ENCODE measurements around the gene SPEM1. TPM values are rescaled to one million over a fixed set of nuclear protein-coding genes. Genes with fewer than 3 reads are reported as not detected.

The SPEM1 gene
- total and polyA plus RNA-seq, 8 donors, result 0.20 TPM; not detected in 7

DNA sequence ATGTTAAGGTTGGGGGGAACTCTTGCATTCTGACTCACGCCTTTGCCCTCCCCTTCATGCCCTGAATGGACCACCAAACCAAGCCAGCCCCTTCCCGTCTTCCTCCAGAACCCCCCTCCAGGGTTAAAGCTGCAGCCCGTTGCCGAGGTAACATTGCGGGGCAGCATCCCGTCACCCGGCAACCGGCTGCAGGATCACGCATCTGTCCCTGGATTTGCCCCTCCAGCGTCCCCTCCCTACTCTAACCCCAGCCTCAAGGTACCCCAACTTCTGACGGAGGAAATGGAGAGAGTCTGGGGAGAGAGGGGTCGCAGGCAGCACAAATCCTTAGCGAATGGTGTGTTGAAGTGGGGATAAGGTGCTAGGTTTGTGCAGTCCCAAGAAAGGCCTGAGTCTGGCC is 13.0 kb upstream of the SPEM1 start:
- Histone ChIP-seq H3K27me3 (peaks cover 0 to 13% (median 0%) of the 10 kb centered on the region in 3 donors), H3K27ac (no peak overlapping the region), H3K9me3 (no peaks in the 10 kb centered on the region), H3K4me3 (no peak overlapping the region), H3K36me3 (peaks cover 0 to 25% (median 19%) of the 10 kb centered on the region in 4 donors), H3K4me1 (peaks cover 30 to 38% (median 33%) of the 10 kb centered on the region in 4 donors)
- WGBS, 5 donors, result 79 to 90% (median 81%) methylated on average over 13 of the region's 13 CpGs
- TF ChIP-seq EP300 (IDR thresholded peaks at IDR 0.05), result no peak
- TF ChIP-seq POLR2AphosphoS5 (IDR thresholded peaks at IDR 0.05), result no peak
- TF ChIP-seq POLR2A (IDR thresholded peaks at IDR 0.05), result no peak
- TF ChIP-seq, protein P1, sequence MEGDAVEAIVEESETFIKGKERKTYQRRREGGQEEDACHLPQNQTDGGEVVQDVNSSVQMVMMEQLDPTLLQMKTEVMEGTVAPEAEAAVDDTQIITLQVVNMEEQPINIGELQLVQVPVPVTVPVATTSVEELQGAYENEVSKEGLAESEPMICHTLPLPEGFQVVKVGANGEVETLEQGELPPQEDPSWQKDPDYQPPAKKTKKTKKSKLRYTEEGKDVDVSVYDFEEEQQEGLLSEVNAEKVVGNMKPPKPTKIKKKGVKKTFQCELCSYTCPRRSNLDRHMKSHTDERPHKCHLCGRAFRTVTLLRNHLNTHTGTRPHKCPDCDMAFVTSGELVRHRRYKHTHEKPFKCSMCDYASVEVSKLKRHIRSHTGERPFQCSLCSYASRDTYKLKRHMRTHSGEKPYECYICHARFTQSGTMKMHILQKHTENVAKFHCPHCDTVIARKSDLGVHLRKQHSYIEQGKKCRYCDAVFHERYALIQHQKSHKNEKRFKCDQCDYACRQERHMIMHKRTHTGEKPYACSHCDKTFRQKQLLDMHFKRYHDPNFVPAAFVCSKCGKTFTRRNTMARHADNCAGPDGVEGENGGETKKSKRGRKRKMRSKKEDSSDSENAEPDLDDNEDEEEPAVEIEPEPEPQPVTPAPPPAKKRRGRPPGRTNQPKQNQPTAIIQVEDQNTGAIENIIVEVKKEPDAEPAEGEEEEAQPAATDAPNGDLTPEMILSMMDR (IDR thresholded peaks at IDR 0.05), result no peak
- DNase-seq, result no peak
- intact Hi-C loops (cut with DNase I; ENCODE audit: low total_unique reads), result no loop called here

DNA sequence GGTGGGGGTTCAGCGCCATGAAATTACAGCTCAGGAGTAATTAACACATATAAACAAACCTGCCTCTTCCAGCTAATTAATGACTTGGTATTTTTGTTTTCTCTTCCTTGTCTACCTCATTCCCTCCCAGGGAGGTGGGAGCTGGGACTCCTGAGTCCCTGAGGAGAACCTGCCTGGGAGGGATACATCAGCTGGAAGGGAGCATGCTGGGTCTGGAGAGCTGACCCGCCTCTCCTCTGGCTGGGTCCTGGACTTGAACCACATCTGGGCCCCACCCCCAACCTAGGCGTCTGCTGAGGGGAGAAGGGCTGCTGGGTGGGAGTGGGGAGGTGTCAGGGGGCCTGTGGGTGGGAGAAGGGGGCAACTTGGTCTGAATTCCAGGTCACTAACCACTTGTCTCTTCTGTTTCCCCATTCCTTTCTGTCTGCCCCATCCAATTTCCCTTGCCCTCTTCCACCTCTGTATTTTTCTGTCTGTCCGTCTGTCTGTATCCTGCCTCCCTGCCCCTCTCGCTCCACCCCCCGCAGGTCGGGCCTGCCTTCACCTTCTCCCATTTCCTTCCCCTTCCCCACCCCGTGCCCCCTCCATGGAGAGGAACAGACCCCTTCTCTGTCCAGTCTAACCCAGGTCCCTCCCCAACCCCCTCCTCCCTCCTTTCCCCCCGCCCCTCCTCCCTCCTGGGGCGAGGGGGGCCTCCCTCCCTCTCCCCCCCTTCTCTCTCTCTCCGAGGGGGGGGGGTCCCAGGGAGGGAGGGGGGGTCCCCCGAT is 12.5 kb upstream of the SPEM1 start, which contains the start of gene NLGN2:
Gene NLGN2 (plus strand): TSS at position 361 of the 767 bp plus-strand sequence. CDS start 411 bp downstream, outside the sequence.
- WGBS, 5 donors, result 39 to 63% (median 45%) methylated on average over 8 to 11 of the region's 12 CpGs
- peaks cover 0 to 13% (median 0%) of the 10 kb centered on the region in 3 donors for H3K27me3 ChIP-seq
- peaks cover 0 to 25% (median 19%) of the 10 kb centered on the region in 4 donors for H3K36me3 ChIP-seq
- no peak for TF ChIP-seq EP300 (IDR thresholded peaks at IDR 0.05)
- no peak for TF ChIP-seq POLR2AphosphoS5 (IDR thresholded peaks at IDR 0.05)
- TF ChIP-seq POLR2A (IDR thresholded peaks at IDR 0.05), result no peak
- TF ChIP-seq, protein P1 (IDR thresholded peaks at IDR 0.05), result no peak
- intact Hi-C loops (cut with DNase I; ENCODE audit: low total_unique reads), result no loop called here
- H3K4me1 ChIP-seq, result peaks cover 25 to 32% (median 27%) of the 10 kb centered on the region in 4 donors
- H3K9me3 ChIP-seq, result no peaks in the 10 kb centered on the region
- H3K27ac ChIP-seq, result no peak within 1 kb of the TSS
- peak within 1 kb of the TSS in 1 of 4 donors; percentile 6 for H3K4me3 ChIP-seq
- DNase-seq, result no peak

DNA sequence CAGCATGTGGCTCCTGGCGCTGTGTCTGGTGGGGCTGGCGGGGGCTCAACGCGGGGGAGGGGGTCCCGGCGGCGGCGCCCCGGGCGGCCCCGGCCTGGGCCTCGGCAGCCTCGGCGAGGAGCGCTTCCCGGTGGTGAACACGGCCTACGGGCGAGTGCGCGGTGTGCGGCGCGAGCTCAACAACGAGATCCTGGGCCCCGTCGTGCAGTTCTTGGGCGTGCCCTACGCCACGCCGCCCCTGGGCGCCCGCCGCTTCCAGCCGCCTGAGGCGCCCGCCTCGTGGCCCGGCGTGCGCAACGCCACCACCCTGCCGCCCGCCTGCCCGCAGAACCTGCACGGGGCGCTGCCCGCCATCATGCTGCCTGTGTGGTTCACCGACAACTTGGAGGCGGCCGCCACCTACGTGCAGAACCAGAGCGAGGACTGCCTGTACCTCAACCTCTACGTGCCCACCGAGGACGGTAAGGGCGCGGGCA is 11.8 kb upstream of the SPEM1 start:
- no peak for TF ChIP-seq POLR2AphosphoS5 (IDR thresholded peaks at IDR 0.05)
- no peak for TF ChIP-seq POLR2A (IDR thresholded peaks at IDR 0.05)
- no peak for TF ChIP-seq EP300 (IDR thresholded peaks at IDR 0.05)
- WGBS, 5 donors, result 44 to 80% (median 56%) methylated on average over 27 to 58 of the region's 58 CpGs
- Histone ChIP-seq H3K27ac (no peak overlapping the region), H3K4me1 (peaks cover 19 to 26% (median 21%) of the 10 kb centered on the region in 4 donors), H3K4me3 (peak overlapping the region in 1 of 4 donors; percentile 6), H3K36me3 (peaks cover 0 to 25% (median 19%) of the 10 kb centered on the region in 4 donors), H3K9me3 (no peaks in the 10 kb centered on the region), H3K27me3 (peaks cover 0 to 13% (median 0%) of the 10 kb centered on the region in 3 donors)
- DNase-seq, result peak in 1 of 2 donors; percentile 60
- intact Hi-C loops (cut with DNase I; ENCODE audit: low total_unique reads), result no loop called here

DNA sequence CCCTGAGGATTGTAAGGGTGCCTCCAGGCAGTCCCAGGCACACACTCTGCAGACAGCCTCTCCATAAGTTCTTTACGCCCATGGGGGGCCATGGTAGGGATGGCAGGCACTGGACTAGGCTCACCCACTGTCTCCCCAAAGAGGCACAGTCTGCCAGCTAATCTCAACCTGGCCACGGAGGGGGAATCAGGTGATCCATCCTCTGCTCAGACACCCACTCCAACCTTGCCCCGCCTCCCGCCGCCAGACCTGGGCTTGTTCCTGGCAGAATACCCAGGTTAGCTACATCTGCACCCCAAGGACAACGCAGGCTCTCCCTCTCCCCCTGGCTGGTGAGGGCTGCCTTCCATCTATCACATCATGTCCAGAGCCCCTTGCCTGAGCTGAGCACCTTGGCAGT is 11.3 kb upstream of the SPEM1 start:
- Histone ChIP-seq H3K9me3 (no peaks in the 10 kb centered on the region), H3K36me3 (peaks cover 0 to 25% (median 19%) of the 10 kb centered on the region in 4 donors), H3K4me1 (peaks cover 17 to 23% (median 19%) of the 10 kb centered on the region in 4 donors), H3K27ac (no peak overlapping the region), H3K4me3 (no peak overlapping the region), H3K27me3 (peaks cover 0 to 13% (median 0%) of the 10 kb centered on the region in 3 donors)
- 74 to 90% (median 80%) methylated on average over 2 to 6 of the region's 6 CpGs for WGBS, 5 donors
- intact Hi-C loops (cut with DNase I; ENCODE audit: low total_unique reads), result no loop called here
- no peak for TF ChIP-seq POLR2AphosphoS5 (IDR thresholded peaks at IDR 0.05)
- TF ChIP-seq EP300 (IDR thresholded peaks at IDR 0.05), result no peak
- no peak for TF ChIP-seq POLR2A (IDR thresholded peaks at IDR 0.05)
- TF ChIP-seq, protein P1 (IDR thresholded peaks at IDR 0.05), result no peak
- no peak for DNase-seq

Measured in stomach (tissue), 9 donors.